H1 (cell line): Measurements from ENCODE around the gene DSCAM. TPM values are rescaled to one million over a fixed set of nuclear protein-coding genes. Genes with fewer than 3 reads are reported as not detected.

Experiments
- CTCF ChIA-PET: fragments of 300-600 bp; sonication (Branson Sonifier 250); formaldehyde crosslinking; loops from one replicate; lab custom pipeline; 2021; ENCODE audit not compliant: partially characterized antibody; lab: Charles Lee
- POLR2A ChIA-PET: fragments of 300-600 bp; sonication (Branson Sonifier 250); formaldehyde crosslinking; loops from one replicate; lab custom pipeline; 2021; ENCODE audit warnings: inconsistent platforms; ENCODE audit not compliant: partially characterized antibody; lab: Charles Lee
- DNase-seq, 2 experiments: peaks; one replicate each; pipeline versions ENCODE4 v3.0.0 to v3.0.0-alpha.2; 2010 to 2022; ENCODE audit warnings: low spot score in 2 of 2, low read depth in 1 of 2, mixed read lengths in 1 of 2
- FAIRE-seq: peaks from 2 replicates; lab custom pipeline; 2011; peaks lifted over from hg19 to GRCh38; lab: Jason Lieb, UNC
- H2AFZ ChIP-seq: 2 replicates; pipeline ENCODE4 v1.8.1; 2012; ENCODE audit warnings: low read length, inconsistent platforms
- H2AK5ac ChIP-seq: 2 replicates; pipeline ENCODE4 v1.6.1; 2013; ENCODE audit warnings: low read depth, low read length
- H2BK120ac ChIP-seq: replicated peaks from 2 replicates; pipeline ENCODE3; 2013; ENCODE audit warnings: low read depth, low read length, inconsistent platforms
- H2BK12ac ChIP-seq: 2 replicates; pipeline ENCODE4 v1.6.1; 2013; ENCODE audit warnings: low read depth, low read length
- H2BK15ac ChIP-seq: 2 replicates; pipeline ENCODE4 v1.6.1; 2013; ENCODE audit warnings: low read length
- H2BK20ac ChIP-seq: 2 replicates; pipeline ENCODE4 v1.6.1; 2013; ENCODE audit warnings: low read length
- H2BK5ac ChIP-seq: 2 replicates; pipeline ENCODE4 v1.6.1; 2013; ENCODE audit warnings: low read depth, low read length
- H3K14ac ChIP-seq: 2 replicates; pipeline ENCODE4 v1.6.1; 2013; ENCODE audit warnings: inconsistent platforms; ENCODE audit not compliant: insufficient read length
- H3K18ac ChIP-seq: 2 replicates; pipeline ENCODE4 v1.6.1; 2013; ENCODE audit warnings: low read length; ENCODE audit errors: extremely low read depth
- H3K23ac ChIP-seq: 2 replicates; pipeline ENCODE4 v1.6.1; 2013; ENCODE audit warnings: inconsistent platforms; ENCODE audit not compliant: insufficient read length
- H3K23me2 ChIP-seq: 2 replicates; pipeline ENCODE4 v1.6.1; 2013; ENCODE audit warnings: low read depth, low read length
- H3K27ac ChIP-seq: 2 replicates; pipeline ENCODE4 v1.6.1; 2011; ENCODE audit warnings: low read depth, low read length, inconsistent platforms
- H3K27me3 ChIP-seq, 4 experiments: replicated peaks in 1 of 4; 1 replicate in 1 of 4; 2 replicates in 3 of 4; pipeline versions ENCODE4 v1.6.1 to v1.8.1; 2011 to 2013; ENCODE audit warnings: low read length in 3 of 4, mild to moderate bottlenecking in 3 of 4, inconsistent platforms in 2 of 4, mixed read lengths in 2 of 4, moderate library complexity in 1 of 4; ENCODE audit not compliant: control insufficient read depth in 3 of 4, insufficient read depth in 3 of 4; ENCODE audit errors: extremely low read depth in 1 of 4
- H3K36me3 ChIP-seq, 4 experiments: 2 replicates each; pipeline versions ENCODE4 v1.6.1 to v1.8.1; 2011 to 2013; ENCODE audit warnings: mild to moderate bottlenecking in 4 of 4, low read length in 3 of 4, moderate library complexity in 2 of 4, control low read depth in 1 of 4, inconsistent platforms in 1 of 4; ENCODE audit not compliant: insufficient read depth in 4 of 4, control insufficient read depth in 2 of 4
- H3K4ac ChIP-seq: replicated peaks from 2 replicates; pipeline ENCODE3; 2013; ENCODE audit warnings: low read length, low read depth, mixed read lengths, inconsistent platforms; ENCODE audit not compliant: insufficient read length
- H3K4me1 ChIP-seq, 4 experiments: replicated peaks in 1 of 4; 1 replicate in 1 of 4; 2 replicates in 3 of 4; pipeline versions ENCODE4 v1.6.1 to v1.8.1; 2011 to 2013; ENCODE audit warnings: low read length in 3 of 4, inconsistent platforms in 2 of 4, mixed read lengths in 1 of 4; ENCODE audit not compliant: insufficient read depth in 4 of 4, control insufficient read depth in 3 of 4
- H3K4me2 ChIP-seq, 2 experiments: 2 replicates each; pipeline versions ENCODE4 v1.6.1 to v1.8.1; 2011 to 2013; ENCODE audit warnings: low read depth in 2 of 2, low read length in 2 of 2, control low read depth in 1 of 2, inconsistent platforms in 1 of 2, mild to moderate bottlenecking in 1 of 2; ENCODE audit not compliant: insufficient read depth in 1 of 2
- H3K4me3 ChIP-seq, 4 experiments: fragments of 200-600, 300-600 bp in 1 of 4; sonication (generic), shearing (Covaris generic), sonication (Bioruptor Twin) in 1 of 4; 2 replicates each; pipeline versions ENCODE4 v1.5.1 to v1.8.1; 2011 to 2016; ENCODE audit warnings: low read length in 4 of 4, low read depth in 3 of 4, control low read depth in 2 of 4, inconsistent platforms in 2 of 4, mild to moderate bottlenecking in 2 of 4, mixed read lengths in 1 of 4, moderate library complexity in 1 of 4; ENCODE audit not compliant: insufficient read depth in 2 of 4; ENCODE audit errors: extremely low read depth in 1 of 4
- H3K56ac ChIP-seq: replicated peaks from 2 replicates; pipeline ENCODE3; 2013; ENCODE audit warnings: low read depth, mild to moderate bottlenecking, mixed read lengths, low read length, inconsistent platforms; ENCODE audit not compliant: insufficient read length
- H3K79me1 ChIP-seq: 2 replicates; pipeline ENCODE4 v1.6.1; 2013; ENCODE audit warnings: low read depth, low read length, control low read depth
- H3K79me2 ChIP-seq, 2 experiments: 2 replicates each; pipeline versions ENCODE4 v1.6.1 to v1.8.1; 2012 to 2013; ENCODE audit warnings: low read length in 2 of 2, mild to moderate bottlenecking in 2 of 2, inconsistent platforms in 1 of 2; ENCODE audit not compliant: insufficient read depth in 2 of 2, control insufficient read depth in 1 of 2
- H3K9ac ChIP-seq, 4 experiments: replicated peaks in 1 of 4; 1 replicate in 1 of 4; 2 replicates in 3 of 4; pipeline versions ENCODE4 v1.6.1 to v1.8.1; 2011 to 2013; ENCODE audit warnings: low read depth in 3 of 4, low read length in 3 of 4, control low read depth in 2 of 4, mild to moderate bottlenecking in 2 of 4, moderate library complexity in 2 of 4, inconsistent platforms in 1 of 4; ENCODE audit errors: extremely low read depth in 1 of 4
- H3K9me3 ChIP-seq, 2 experiments: 2 replicates each; pipeline versions ENCODE4 v1.6.1 to v1.8.1; 2012 to 2013; ENCODE audit warnings: mild to moderate bottlenecking in 2 of 2, moderate library complexity in 2 of 2, control low read depth in 1 of 2, inconsistent platforms in 1 of 2, low read depth in 1 of 2, low read length in 1 of 2, mixed read lengths in 1 of 2; ENCODE audit not compliant: insufficient read depth in 2 of 2
- H4K20me1 ChIP-seq, 2 experiments: replicated peaks in 1 of 2; 2 replicates each; pipeline versions ENCODE3 to v1.8.1; 2011 to 2013; ENCODE audit warnings: inconsistent platforms in 2 of 2, low read length in 2 of 2, mild to moderate bottlenecking in 1 of 2; ENCODE audit not compliant: insufficient read depth in 2 of 2, control insufficient read depth in 1 of 2
- H4K5ac ChIP-seq: 2 replicates; pipeline ENCODE4 v1.6.1; 2013; ENCODE audit warnings: low read length, low read depth, mixed read lengths, inconsistent platforms; ENCODE audit not compliant: insufficient read length
- H4K8ac ChIP-seq: 2 replicates; pipeline ENCODE4 v1.8.0; 2013; ENCODE audit warnings: mild to moderate bottlenecking, moderate library complexity, low read length, inconsistent platforms; ENCODE audit not compliant: insufficient read depth; ENCODE audit errors: extremely low read depth
- H4K91ac ChIP-seq: replicated peaks from 2 replicates; pipeline ENCODE3; 2013; ENCODE audit warnings: low read length, mixed read lengths, inconsistent platforms; ENCODE audit not compliant: insufficient read length
- CEBPB ChIP-seq: IDR thresholded peaks from 2 replicates; pipeline ENCODE4 v1.6.1; 2012; ENCODE audit warnings: low read depth, low read length
- EP300 ChIP-seq, 2 experiments: IDR thresholded peaks; 1 replicate in 1 of 2; 2 replicates in 1 of 2; pipeline ENCODE4 v1.6.1; 2011 to 2012; ENCODE audit warnings: low read depth in 2 of 2, low read length in 2 of 2, mild to moderate bottlenecking in 2 of 2, borderline replicate concordance in 1 of 2, inconsistent platforms in 1 of 2, moderate library complexity in 1 of 2
- JUND ChIP-seq: IDR thresholded peaks from 2 replicates; pipeline ENCODE4 v1.6.1; 2011; ENCODE audit warnings: mild to moderate bottlenecking, improper control_type of control experiment, low read length
- PHF8 ChIP-seq: fragments of 200-600 bp; sonication (generic); conservative IDR thresholded peaks from 2 replicates; pipeline ENCODE4 v1.7.1; 2012; ENCODE audit warnings: low read depth, mild to moderate bottlenecking, inconsistent platforms, low read length, moderate library complexity
- RNF2 ChIP-seq: fragments of 200-900, 300-1000 bp; sonication (generic); IDR thresholded peaks from 2 replicates; pipeline ENCODE4 v1.7.1; 2016; ENCODE audit warnings: borderline replicate concordance, low read depth, mild to moderate bottlenecking, antibody characterized with exemption, low read length; ENCODE audit not compliant: poor library complexity, severe bottlenecking; ENCODE audit errors: missing control alignments
- SIN3A ChIP-seq, 2 experiments: IDR thresholded peaks in 1 of 2; conservative IDR thresholded peaks in 1 of 2; 2 replicates each; pipeline ENCODE4 v1.6.1; 2011 to 2012; ENCODE audit warnings: low read length in 2 of 2, improper control_type of control experiment in 1 of 2, low read depth in 1 of 2, mild to moderate bottlenecking in 1 of 2
- TAF1 ChIP-seq: IDR thresholded peaks from 2 replicates; pipeline ENCODE4 v1.6.1; 2011; ENCODE audit warnings: mild to moderate bottlenecking, low read depth, low read length
- WGBS, 2 experiments: shearing (Covaris generic) in 1 of 2; methylation state at CpG; one replicate each; pipeline versions ENCODE4 v1.1.6 to v1.1.7; 2013 to 2015; ENCODE audit warnings: low lambda C conversion rate in 2 of 2, mixed read lengths in 2 of 2, inconsistent platforms in 1 of 2, low coverage in 1 of 2, missing lambda C conversion rate in 1 of 2; ENCODE audit not compliant: insufficient replicate concordance in 2 of 2, insufficient coverage in 1 of 2, insufficient read length in 1 of 2; ENCODE audit errors: extremely low coverage in 1 of 2, missing lambda C conversion rate in 1 of 2; 5-methylcytosine and 5-hydroxymethylcytosine counted together
- polyA plus RNA-seq, 7 experiments: library from polyadenylated mRNA; depleted of rRNA in 3 of 7; stranded (reverse) in 5 of 7; unstranded in 2 of 7; fragments of >200 nt in 5 of 7; fragments of 200-250 nt in 2 of 7; gene quantifications; 1 replicate in 5 of 7; 2 replicates in 1 of 7; 4 replicates in 1 of 7; pipeline versions ENCODE4 v1.2.1 to v1.2.3, GENCODE V29; 2011 to 2013; ENCODE audit warnings: missing spikeins in 2 of 7, mixed read lengths in 2 of 7
- total RNA-seq: library from RNA; stranded (reverse); fragmentation: NEBNext Ultra II Directional; extraction: Animal tissue kit (Norgen Biotek cat#: 25700); gene quantifications from 2 replicates; pipeline ENCODE4 v1.2.1, GENCODE V29; 2021
- TF ChIP-seq, protein P1 (sequence below): IDR thresholded peaks from 2 replicates; pipeline ENCODE4 v1.6.1; 2012; ENCODE audit warnings: inconsistent platforms

The DSCAM gene
- total and polyA plus RNA-seq, 2 of the 8 experiments (the other 6 are each of a cell fraction or from before 2014, with no cell fraction given), result 0.02 to 0.15 TPM

- Histone ChIP-seq H4K91ac (no peak overlapping the region), H3K4me1 (no peaks in the 10 kb centered on the region; a peak in 1 of 7 replicates), H3K18ac (no peak overlapping the region), H2BK12ac (no peak overlapping the region; the same call in 1 of the 2 replicates), H2BK120ac (no peak overlapping the region), H4K8ac (peak overlapping the region; percentile 25; the same call in 1 of the 2 replicates), H4K5ac (no peak overlapping the region), H3K23ac (peak overlapping the region; percentile 15), H3K56ac (peak overlapping the region; percentile 92), H2BK15ac (no peak overlapping the region), H3K27me3 (no peaks in the 10 kb centered on the region; a peak in 1 of 7 replicates), H3K4me2 (no peak overlapping the region), H3K79me2 (no peaks in the 10 kb centered on the region), H2BK5ac (peak overlapping the region; percentile 44; the same call in 1 of the 2 replicates), H2AFZ (no peak overlapping the region), H3K79me1 (peaks cover 3% of the 10 kb centered on the region; the same call in 1 of the 2 replicates), H2AK5ac (peak overlapping the region; percentile 61; the same call in 1 of the 2 replicates), H3K27ac (no peak overlapping the region), H4K20me1 (peaks cover 0 to 12% of the 10 kb centered on the region in 2 experiments), H3K9me3 (no peaks in the 10 kb centered on the region; a peak in 1 of 4 replicates), H2BK20ac (no peak overlapping the region), H3K4ac (no peak overlapping the region), H3K23me2 (peaks cover 15% of the 10 kb centered on the region; the same call in 1 of the 2 replicates), H3K9ac (no peak overlapping the region), H3K14ac (no peak overlapping the region), H3K4me3 (no peak overlapping the region), H3K36me3 (no peaks in the 10 kb centered on the region)
- no peak for DNase-seq
- no peak for FAIRE-seq
- WGBS, 2 experiments, result 79 to 100% methylated on average over 1 to 5 of the region's 5 CpGs
- ChIA-PET CTCF (interaction anchor here (1.1 kb wide), 1 partner anchor 247 kb away, joined by 4 read pairs; no protein-coding TSS in a partner anchor), POLR2A (no interaction called here)
- TF ChIP-seq, protein P1, sequence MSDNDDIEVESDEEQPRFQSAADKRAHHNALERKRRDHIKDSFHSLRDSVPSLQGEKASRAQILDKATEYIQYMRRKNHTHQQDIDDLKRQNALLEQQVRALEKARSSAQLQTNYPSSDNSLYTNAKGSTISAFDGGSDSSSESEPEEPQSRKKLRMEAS, result no peak
- no peak for TF ChIP-seq RNF2
- TF ChIP-seq CEBPB, result no peak
- TF ChIP-seq EP300 (IDR thresholded peaks at IDR 0.05; ENCODE audit: borderline replicate concordance in 1 of 2, low read depth in 2 of 2, low read length in 2 of 2), result no peak
- TF ChIP-seq SIN3A (conservative IDR thresholded peaks at IDR 0.05 in 1 of 2, IDR thresholded peaks at IDR 0.05 in 1 of 2; ENCODE audit: low read depth in 1 of 2, low read length in 2 of 2), result no peak
- TF ChIP-seq TAF1, result no peak
- no peak for TF ChIP-seq JUND
- no peak for TF ChIP-seq PHF8
Measured at GRCh38 chr21:40139636-40140035, 707.3 kb downstream of the DSCAM start.
